Esophagus muscularis mucosa (tissue), 3 donors: Measurements from ENCODE around the gene SERINC2.

ENCODE experiments used
- CTCF ChIP-seq, 3 experiments: fragments of 200-600 bp in 2 of 3; fragments of 450-650 bp in 1 of 3; sonication (generic) in 2 of 3; IDR thresholded peaks; one replicate each; pipeline ENCODE4 v1.5.1; 2017 to 2019; ENCODE audit warnings: antibody characterized with exemption in 3 of 3, mild to moderate bottlenecking in 2 of 3, moderate library complexity in 1 of 3
- POLR2A ChIP-seq: fragments of 450-650 bp; IDR thresholded peaks from one replicate; pipeline ENCODE4 v1.6.1; 2017; ENCODE audit warnings: antibody characterized with exemption, moderate library complexity, mild to moderate bottlenecking, low read depth
- POLR2AphosphoS5 ChIP-seq, 2 donors: sonication (generic); formaldehyde crosslinking; IDR thresholded peaks; one replicate each; pipeline ENCODE4 v1.6.1; 2017; ENCODE audit warnings: antibody characterized with exemption in 2 of 2

GRCh38 chr1:31458287-31458896 is 45.4 kb downstream of the SERINC2 start:
- TF ChIP-seq CTCF (IDR thresholded peaks at IDR 0.05) (no peak), POLR2A (no peak), POLR2AphosphoS5 (IDR thresholded peaks at IDR 0.05) (no peak)
